PC-3 (cell line): ENCODE data around the gene CATSPER4. TPM values are rescaled to one million over a fixed set of nuclear protein-coding genes. Genes with fewer than 3 reads are reported as not detected.

Experiments
- ATAC-seq: fragments of 200-7000 bp; cut with Tn5 transposase; 2 replicates; pipeline ENCODE4 v1.9.1; 2020; ENCODE audit warnings: mild to moderate bottlenecking, moderate library complexity
- BruUV-seq: library from RNA; stranded (reverse); fragments of 400-500 nt; replicated peaks from 2 replicates; lab custom pipeline; 2021; lab: Mats Ljungman, UMichigan
- CTCF ChIA-PET: fragments of 300-600 bp; sonication (Branson Sonifier 250); formaldehyde crosslinking; loops from one replicate; lab custom pipeline; 2022; ENCODE audit warnings: antibody characterized with exemption; lab: Charles Lee
- POLR2A ChIA-PET: fragments of 300-600 bp; sonication (Branson Sonifier 250); formaldehyde crosslinking; loops from one replicate; lab custom pipeline; 2022; ENCODE audit warnings: antibody characterized with exemption; ENCODE audit not compliant: unreplicated experiment; lab: Charles Lee
- DNase-seq: peaks from one replicate; pipeline ENCODE4 v3.0.0-alpha.2; 2015
- H2AFZ ChIP-seq: fragments of 300-600 bp; sonication (generic); 2 replicates; pipeline ENCODE4 v1.6.0; 2016; ENCODE audit warnings: antibody characterized with exemption, low read length
- H3F3A ChIP-seq: fragments of 300-600 bp; sonication (generic); one replicate; pipeline ENCODE4 v1.6.0; 2017; ENCODE audit warnings: antibody characterized with exemption, low read length, control low read depth, mild to moderate bottlenecking; ENCODE audit not compliant: unreplicated experiment
- H3K27ac ChIP-seq: fragments of 300-600 bp; sonication (generic); 2 replicates; pipeline ENCODE4 v1.5.1; 2016; ENCODE audit warnings: mild to moderate bottlenecking, low read length
- H3K27me3 ChIP-seq: fragments of 300-600 bp; sonication (generic); 2 replicates; pipeline ENCODE4 v1.6.1; 2016; ENCODE audit warnings: low read length, mixed read lengths
- H3K36me3 ChIP-seq: fragments of 300-600 bp; sonication (generic); 2 replicates; pipeline ENCODE4 v1.6.1; 2016; ENCODE audit warnings: low read depth, mixed run types, low read length, mixed read lengths
- H3K4me1 ChIP-seq: fragments of 300-600 bp; sonication (generic); 2 replicates; pipeline ENCODE4 v1.5.1; 2016; ENCODE audit warnings: low read length; ENCODE audit not compliant: insufficient read depth
- H3K4me2 ChIP-seq: fragments of 300-600 bp; sonication (generic); 2 replicates; pipeline ENCODE4 v1.6.0; 2016; ENCODE audit warnings: low read length
- H3K4me3 ChIP-seq: fragments of 300-600 bp; sonication (generic); 2 replicates; pipeline ENCODE4 v1.5.1; 2016; ENCODE audit warnings: mild to moderate bottlenecking, low read length, mixed read lengths
- H3K79me2 ChIP-seq: fragments of 300-600 bp; sonication (generic); 2 replicates; pipeline ENCODE4 v1.6.1; 2017; ENCODE audit warnings: low read length, mixed read lengths
- H3K9ac ChIP-seq: fragments of 300-600 bp; sonication (generic); 2 replicates; pipeline ENCODE4 v1.6.0; 2016; ENCODE audit warnings: mild to moderate bottlenecking, low read length
- H3K9me2 ChIP-seq: fragments of 300-600 bp; sonication (generic); replicated peaks from 2 replicates; pipeline ENCODE4 v1.6.1; 2016; ENCODE audit warnings: mixed run types, low read length, mixed read lengths
- H3K9me3 ChIP-seq: fragments of 300-600 bp; sonication (generic); 2 replicates; pipeline ENCODE4 v1.6.1; 2016; ENCODE audit warnings: low read length, mixed read lengths
- H4K20me1 ChIP-seq: fragments of 300-600 bp; sonication (generic); 2 replicates; pipeline ENCODE4 v1.6.1; 2016; ENCODE audit warnings: low read length, mixed read lengths
- EZH2 ChIP-seq: fragments of 300-600 bp; sonication (generic); IDR thresholded peaks from one replicate; pipeline ENCODE4 v1.6.1; 2017; ENCODE audit warnings: antibody characterized with exemption, mild to moderate bottlenecking, low read length; ENCODE audit not compliant: unreplicated experiment
- EZH2phosphoT487 ChIP-seq: fragments of 300-600 bp; sonication (generic); IDR thresholded peaks from 2 replicates; pipeline ENCODE4 v1.6.1; 2018; ENCODE audit warnings: mild to moderate bottlenecking, antibody characterized with exemption, low read length, borderline replicate concordance
- intact Hi-C: fragments of 100-400 bp; cut with micrococcal nuclease; formaldehyde crosslinking; loops from 2 replicates; pipeline ENCODE4 v1.9.0; 2023
- total RNA-seq: library from RNA; depleted of rRNA; stranded (reverse); fragments of >200 nt; gene quantifications from 2 replicates; pipeline ENCODE4 v1.2.3, GENCODE V29; 2014
- TF ChIP-seq, protein P1 (sequence below): fragments of 300-600 bp; sonication (generic); conservative IDR thresholded peaks from 2 replicates; pipeline ENCODE4 v1.5.1; 2017; ENCODE audit warnings: antibody characterized with exemption, low read depth, mild to moderate bottlenecking, low read length

CATSPER4 gene
- total RNA-seq, 1 experiment from 2014 or later: not detected

DNA sequence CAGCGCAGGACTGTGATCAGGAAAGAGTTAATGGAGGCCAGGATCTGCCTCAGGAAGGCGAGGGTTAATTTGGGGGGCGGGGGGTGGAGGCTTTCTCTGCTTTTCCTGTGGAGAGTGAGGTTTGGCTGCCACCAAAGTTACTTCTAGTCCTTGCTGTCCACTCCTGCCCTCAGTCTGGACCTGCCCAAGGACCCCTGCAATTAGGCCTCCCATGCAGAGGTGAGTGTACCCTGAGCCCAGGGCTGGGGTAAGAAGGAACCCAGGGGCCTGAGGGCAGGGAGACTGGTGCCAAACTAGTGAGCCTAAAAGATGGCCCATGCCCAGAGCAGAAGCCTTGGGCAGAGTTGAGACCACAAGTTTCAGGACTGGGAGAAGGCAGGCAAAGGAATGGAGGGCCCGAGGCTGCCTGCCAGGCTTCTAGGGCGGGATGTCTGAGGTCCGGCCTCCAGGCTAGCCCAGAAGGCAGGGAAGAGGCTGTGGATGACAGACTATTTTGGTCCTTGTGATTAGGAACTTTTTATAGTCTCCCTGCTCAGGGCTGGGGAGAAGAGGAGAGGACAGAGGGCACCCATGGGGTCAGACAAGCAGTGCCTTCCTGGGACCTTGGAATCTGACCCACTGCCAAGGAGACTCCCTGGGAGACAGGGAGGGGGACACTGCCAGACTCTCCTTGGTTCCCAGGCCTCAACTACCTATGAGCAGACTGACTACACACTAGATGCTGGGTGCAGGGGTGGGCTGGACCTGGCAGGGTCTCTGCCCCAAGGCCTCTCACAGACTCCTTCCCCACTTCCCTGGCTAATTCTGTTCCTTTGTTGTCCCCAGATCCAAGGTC lies 31.3 kb upstream of the CATSPER4 start, which contains the start of gene FAM110D:
FAM110D (plus strand) TSS at position 172 of the 835 bp plus-strand sequence. CDS start 2,213 bp downstream, outside the sequence.
- peaks cover 9% of the 10 kb centered on the region for H3K4me1 ChIP-seq
- no peaks in the 10 kb centered on the region for H3K79me2 ChIP-seq
- DNase-seq: no peak
- no peak within 1 kb of the TSS for H2AFZ ChIP-seq
- H3K9me2 ChIP-seq: no peaks in the 10 kb centered on the region
- ChIA-PET CTCF (no interaction called here), POLR2A (no interaction called here)
- TF ChIP-seq, protein P1, sequence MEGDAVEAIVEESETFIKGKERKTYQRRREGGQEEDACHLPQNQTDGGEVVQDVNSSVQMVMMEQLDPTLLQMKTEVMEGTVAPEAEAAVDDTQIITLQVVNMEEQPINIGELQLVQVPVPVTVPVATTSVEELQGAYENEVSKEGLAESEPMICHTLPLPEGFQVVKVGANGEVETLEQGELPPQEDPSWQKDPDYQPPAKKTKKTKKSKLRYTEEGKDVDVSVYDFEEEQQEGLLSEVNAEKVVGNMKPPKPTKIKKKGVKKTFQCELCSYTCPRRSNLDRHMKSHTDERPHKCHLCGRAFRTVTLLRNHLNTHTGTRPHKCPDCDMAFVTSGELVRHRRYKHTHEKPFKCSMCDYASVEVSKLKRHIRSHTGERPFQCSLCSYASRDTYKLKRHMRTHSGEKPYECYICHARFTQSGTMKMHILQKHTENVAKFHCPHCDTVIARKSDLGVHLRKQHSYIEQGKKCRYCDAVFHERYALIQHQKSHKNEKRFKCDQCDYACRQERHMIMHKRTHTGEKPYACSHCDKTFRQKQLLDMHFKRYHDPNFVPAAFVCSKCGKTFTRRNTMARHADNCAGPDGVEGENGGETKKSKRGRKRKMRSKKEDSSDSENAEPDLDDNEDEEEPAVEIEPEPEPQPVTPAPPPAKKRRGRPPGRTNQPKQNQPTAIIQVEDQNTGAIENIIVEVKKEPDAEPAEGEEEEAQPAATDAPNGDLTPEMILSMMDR: no peak
- TF ChIP-seq EZH2 (no peak), EZH2phosphoT487 (no peak)
- intact Hi-C loops: no loop called here
- no peak within 1 kb of the TSS for H3K27ac ChIP-seq
- no peak for ATAC-seq
- no TSS peak for BruUV-seq
- no peak within 1 kb of the TSS for H3K9ac ChIP-seq
- H3K9me3 ChIP-seq: no peaks in the 10 kb centered on the region
- no peak within 1 kb of the TSS for H3K4me3 ChIP-seq
- no peaks in the 10 kb centered on the region for H3K36me3 ChIP-seq
- H3F3A ChIP-seq: no peaks in the 10 kb centered on the region
- H3K4me2 ChIP-seq: no peak within 1 kb of the TSS
- H3K27me3 ChIP-seq: no peaks in the 10 kb centered on the region
- no peaks in the 10 kb centered on the region for H4K20me1 ChIP-seq

DNA sequence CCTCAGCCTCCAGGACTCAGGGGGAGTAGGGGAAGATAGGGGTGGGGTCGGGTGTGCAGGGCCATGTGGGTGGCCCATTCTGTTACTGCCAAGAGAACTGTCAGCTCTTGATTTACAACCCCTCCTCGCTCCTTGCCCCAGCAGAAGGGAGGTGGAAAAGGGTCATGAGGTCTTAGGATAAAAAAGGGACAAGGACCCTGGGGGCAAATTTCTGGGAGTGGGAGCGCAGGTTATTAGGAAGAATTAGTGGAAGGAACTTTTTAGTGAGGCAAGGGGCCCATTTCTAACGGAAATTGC lies 30.7 kb upstream of the CATSPER4 start:
- H3K4me3 ChIP-seq: no peak overlapping the region
- H3K4me2 ChIP-seq: no peak overlapping the region
- no peak overlapping the region for H3K9ac ChIP-seq
- ChIA-PET POLR2A (no interaction called here), CTCF (no interaction called here)
- no peaks in the 10 kb centered on the region for H3K9me3 ChIP-seq
- no peak for TF ChIP-seq EZH2
- no peak for TF ChIP-seq EZH2phosphoT487
- TF ChIP-seq, protein P1: no peak
- no peak for ATAC-seq
- no peaks in the 10 kb centered on the region for H3K27me3 ChIP-seq
- H3K36me3 ChIP-seq: no peaks in the 10 kb centered on the region
- H3F3A ChIP-seq: no peaks in the 10 kb centered on the region
- DNase-seq: no peak
- no peaks in the 10 kb centered on the region for H3K9me2 ChIP-seq
- no peak overlapping the region for H3K27ac ChIP-seq
- no peaks in the 10 kb centered on the region for H4K20me1 ChIP-seq
- H3K4me1 ChIP-seq: peaks cover 9% of the 10 kb centered on the region
- BruUV-seq: no TSS peak
- intact Hi-C loops: loop anchor here (5.0 kb wide), 1 partner anchor 52 kb away; no protein-coding TSS in a partner anchor
- H3K79me2 ChIP-seq: no peaks in the 10 kb centered on the region
- H2AFZ ChIP-seq: no peak overlapping the region
